RWPE1 (cell line): ENCODE measurements around the gene LRRC51.

Experiments
- CTCF ChIA-PET: fragments of 350-600 bp; sonication (Branson Sonifier 250); formaldehyde crosslinking; extraction: SDS; loops from one replicate; lab custom pipeline; 2021; lab: Yijun Ruan, JAX
- POLR2A ChIA-PET: fragments of 400-600 bp; formaldehyde crosslinking; extraction: SDS; loops from one replicate; lab custom pipeline; 2020; ENCODE audit warnings: antibody characterized with exemption; ENCODE audit not compliant: low non-redundant PET; lab: Yijun Ruan, JAX
- DNase-seq: peaks from one replicate; pipeline ENCODE4 v3.0.0; 2012; ENCODE audit warnings: low spot score
- H3K27ac ChIP-seq: fragments of 450-650 bp; 2 replicates; pipeline ENCODE4 v1.5.1; 2017
- TF ChIP-seq, protein P1 (sequence below): fragments of 450-650 bp; conservative IDR thresholded peaks from 2 replicates; pipeline ENCODE4 v1.5.1; 2017; ENCODE audit warnings: low read depth, mild to moderate bottlenecking

LRRC51 gene

DNA sequence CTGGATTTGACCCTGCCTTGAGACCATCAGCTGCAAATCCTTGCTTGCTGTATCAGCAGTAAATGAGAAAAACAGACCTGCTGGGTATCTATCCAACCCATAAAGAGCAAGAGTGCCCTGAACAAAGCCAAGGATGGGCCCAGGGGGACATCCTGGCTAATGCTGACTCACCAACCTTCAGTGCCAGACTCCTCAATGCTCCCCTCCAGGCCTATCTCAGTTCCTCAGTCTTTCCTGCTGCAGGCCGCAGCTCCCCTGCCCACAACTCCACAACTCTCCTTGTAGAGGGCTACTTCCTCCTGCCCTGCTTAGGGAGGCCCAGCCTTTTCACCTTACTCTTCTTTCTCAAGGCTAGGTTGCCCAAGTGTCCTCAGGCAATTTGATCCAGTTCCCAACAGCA is 19.8 kb downstream of the LRRC51 start:
- no peak for DNase-seq
- CTCF ChIA-PET = interaction anchor here (0.6 to 2.3 kb wide), 4 partner anchors 10 to 84 kb away, joined by 3 to 10 read pairs (median 5); no protein-coding TSS in a partner anchor
- peak overlapping the region; percentile 62 for H3K27ac ChIP-seq
- TF ChIP-seq, protein P1, sequence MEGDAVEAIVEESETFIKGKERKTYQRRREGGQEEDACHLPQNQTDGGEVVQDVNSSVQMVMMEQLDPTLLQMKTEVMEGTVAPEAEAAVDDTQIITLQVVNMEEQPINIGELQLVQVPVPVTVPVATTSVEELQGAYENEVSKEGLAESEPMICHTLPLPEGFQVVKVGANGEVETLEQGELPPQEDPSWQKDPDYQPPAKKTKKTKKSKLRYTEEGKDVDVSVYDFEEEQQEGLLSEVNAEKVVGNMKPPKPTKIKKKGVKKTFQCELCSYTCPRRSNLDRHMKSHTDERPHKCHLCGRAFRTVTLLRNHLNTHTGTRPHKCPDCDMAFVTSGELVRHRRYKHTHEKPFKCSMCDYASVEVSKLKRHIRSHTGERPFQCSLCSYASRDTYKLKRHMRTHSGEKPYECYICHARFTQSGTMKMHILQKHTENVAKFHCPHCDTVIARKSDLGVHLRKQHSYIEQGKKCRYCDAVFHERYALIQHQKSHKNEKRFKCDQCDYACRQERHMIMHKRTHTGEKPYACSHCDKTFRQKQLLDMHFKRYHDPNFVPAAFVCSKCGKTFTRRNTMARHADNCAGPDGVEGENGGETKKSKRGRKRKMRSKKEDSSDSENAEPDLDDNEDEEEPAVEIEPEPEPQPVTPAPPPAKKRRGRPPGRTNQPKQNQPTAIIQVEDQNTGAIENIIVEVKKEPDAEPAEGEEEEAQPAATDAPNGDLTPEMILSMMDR = no peak
- POLR2A ChIA-PET = interaction anchor here (0.6 to 0.8 kb wide), 2 partner anchors 44 to 330 kb away, joined by 3 read pairs; no protein-coding TSS in a partner anchor

DNA sequence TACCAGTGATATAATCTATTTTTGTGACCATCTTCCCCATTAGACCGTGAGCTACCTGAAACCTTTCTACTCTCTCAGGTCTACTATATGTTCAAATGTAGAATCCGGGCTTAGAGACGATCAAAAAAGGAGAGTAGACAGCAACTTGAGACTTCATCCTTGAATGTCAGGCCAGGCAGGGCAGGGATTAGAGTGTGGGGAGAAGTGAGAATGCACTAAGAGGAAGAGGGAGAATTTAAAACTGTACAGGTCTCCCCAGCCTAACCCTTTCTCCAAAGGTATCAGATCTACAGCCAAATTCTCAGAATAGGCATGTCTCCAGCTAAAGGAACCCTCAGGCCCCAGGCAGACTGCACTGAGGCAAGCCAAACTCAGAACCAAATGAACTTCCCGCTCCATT is 21.5 kb downstream of the LRRC51 start:
- H3K27ac ChIP-seq = peak overlapping the region; percentile 91
- no peak for DNase-seq
- ChIA-PET CTCF (interaction anchor here (0.7 to 2.1 kb wide), 2 partner anchors 77 to 123 kb away, joined by 3 to 6 read pairs; no protein-coding TSS in a partner anchor), POLR2A (no interaction called here)
- TF ChIP-seq, protein P1 = no peak

DNA sequence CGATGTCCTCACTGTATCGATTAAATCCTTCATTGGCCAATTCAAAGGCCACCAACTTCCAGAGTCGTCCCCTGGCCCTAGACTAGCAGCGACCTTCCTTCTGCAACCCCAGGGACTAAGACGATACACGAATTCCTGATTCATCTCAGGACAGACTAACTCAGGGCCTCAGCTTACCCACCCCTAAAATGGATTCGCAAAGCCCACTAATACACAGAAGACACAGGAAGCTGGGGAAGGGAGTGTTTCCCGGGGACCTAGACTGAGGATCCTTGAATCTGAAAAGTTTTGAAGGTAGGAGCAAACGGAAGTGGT is 21.9 kb downstream of the LRRC51 start:
- CTCF ChIA-PET = interaction anchor here (0.7 to 2.1 kb wide), 2 partner anchors 78 to 123 kb away, joined by 3 to 6 read pairs; no protein-coding TSS in a partner anchor
- TF ChIP-seq, protein P1 = no peak
- peak overlapping the region; percentile 91 for H3K27ac ChIP-seq
- POLR2A ChIA-PET = no interaction called here
- DNase-seq = no peak

DNA sequence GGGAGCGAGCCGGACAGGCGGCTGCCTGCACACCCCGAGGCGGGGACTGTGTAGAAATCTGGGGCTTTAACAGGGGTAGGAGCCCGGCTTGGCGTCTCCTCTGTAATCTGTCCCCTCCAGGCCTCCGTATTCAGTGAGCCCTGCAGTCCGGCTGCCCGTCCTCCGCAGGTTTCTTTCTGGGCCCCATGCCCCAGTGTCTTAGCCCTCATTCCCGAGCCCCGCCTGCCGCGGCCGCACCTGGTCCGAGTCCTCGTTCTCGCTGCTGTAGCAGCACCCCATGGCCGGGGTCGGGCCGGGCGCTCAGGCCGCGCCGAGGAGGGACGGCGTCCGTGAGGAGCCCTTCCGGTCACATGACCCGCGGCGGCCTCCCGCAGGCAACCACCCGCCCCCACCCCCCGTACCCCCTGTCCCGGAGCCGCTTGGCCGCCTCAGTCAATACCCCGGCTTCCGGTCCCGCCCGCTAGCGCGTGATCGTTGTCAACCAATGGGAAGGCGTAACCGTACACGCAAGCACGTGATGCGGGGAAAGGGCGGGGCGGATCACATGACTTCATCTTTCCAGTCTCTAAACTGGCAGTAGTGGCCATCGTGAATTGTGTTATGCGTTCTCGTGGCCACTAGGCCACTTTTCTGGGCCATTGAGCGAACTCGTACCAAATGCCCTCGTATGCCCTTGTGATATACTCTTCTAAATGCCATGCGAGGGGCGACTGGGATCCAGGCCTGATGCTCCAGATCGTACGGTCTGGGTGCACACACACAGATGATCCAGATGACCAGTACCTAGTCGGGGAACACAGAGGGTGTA is 22.5 kb downstream of the LRRC51 start, which contains the start of gene LAMTOR1:
TSS of gene LAMTOR1 (minus strand) at position 352 of the 808 bp plus-strand sequence. CDS start at position 279, 73 bp downstream.
- CTCF ChIA-PET = interaction anchor here (0.7 kb wide), 1 partner anchor 122 kb away, joined by 3 read pairs; no protein-coding TSS in a partner anchor

DNA sequence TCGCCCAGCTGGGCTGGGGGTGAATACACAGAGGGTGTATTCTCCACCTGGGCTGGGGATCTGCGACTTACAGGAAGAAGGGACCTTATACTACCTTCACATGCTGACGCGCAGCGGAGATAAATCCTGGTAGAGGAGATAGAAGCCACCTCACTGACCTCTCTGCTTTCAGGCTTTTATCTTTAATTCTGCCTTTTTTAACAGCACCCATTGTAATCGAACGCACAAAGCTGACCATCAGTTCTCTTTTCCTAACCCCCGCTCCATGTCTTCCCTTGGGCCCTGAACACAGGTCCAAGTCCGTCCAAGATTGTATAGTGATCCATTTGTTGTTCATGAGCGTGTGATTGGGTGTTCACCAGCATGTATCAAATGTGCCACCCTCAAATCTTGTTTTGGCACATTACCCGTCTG is 23.1 kb downstream of the LRRC51 start:
- ChIA-PET POLR2A (no interaction called here), CTCF (interaction anchor here (0.7 kb wide), 1 partner anchor 12 kb away, joined by 3 read pairs; no protein-coding TSS in a partner anchor)
- peak overlapping the region; percentile 91 for H3K27ac ChIP-seq
- DNase-seq = no peak
- TF ChIP-seq, protein P1 = no peak

More for the DNA sequence above, 22.5 kb downstream of the LRRC51 start, which contains the start of gene LAMTOR1:
- TF ChIP-seq, protein P1 = peak; percentile 42
- H3K27ac ChIP-seq = peak within 1 kb of the TSS; percentile 91
- POLR2A ChIA-PET = no interaction called here
- peak; percentile 95 for DNase-seq

DNA sequence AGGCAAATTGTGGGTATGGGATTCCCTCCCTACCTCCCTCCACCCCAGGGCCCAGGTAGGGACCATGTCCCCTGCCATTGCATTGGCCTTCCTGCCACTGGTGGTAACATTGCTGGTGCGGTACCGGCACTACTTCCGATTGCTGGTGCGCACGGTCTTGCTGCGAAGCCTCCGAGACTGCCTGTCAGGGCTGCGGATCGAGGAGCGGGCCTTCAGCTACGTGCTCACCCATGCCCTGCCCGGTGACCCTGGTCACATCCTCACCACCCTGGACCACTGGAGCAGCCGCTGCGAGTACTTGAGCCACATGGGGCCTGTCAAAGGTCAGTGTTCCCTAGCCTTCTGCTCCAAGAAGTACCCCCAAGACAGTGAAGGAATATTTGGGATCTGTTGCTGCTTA is 25.2 kb downstream of the LRRC51 start, which contains the start of gene TOMT:
TSS of gene TOMT (plus strand) at position 37 of the 400 bp plus-strand sequence. CDS start at position 65, 28 bp downstream.
- ChIA-PET CTCF (no interaction called here), POLR2A (no interaction called here)
- no peak for DNase-seq
- peak within 1 kb of the TSS; percentile 7; the same call in 1 of the 2 replicates for H3K27ac ChIP-seq
- TF ChIP-seq, protein P1 = no peak
